HepG2 (cell line): ENCODE results near the gene SNAP91. TPM values are rescaled to one million over a fixed set of nuclear protein-coding genes. Genes with fewer than 3 reads are reported as not detected.

Experiments
- ATAC-seq: fragments of 200-7000 bp; cut with Tn5 transposase; 3 replicates; pipeline ENCODE4 v1.9.1; 2020; ENCODE audit warnings: mild to moderate bottlenecking, moderate library complexity
- BruUV-seq: library from RNA; stranded (reverse); fragments of 400-500 nt; replicated peaks from 2 replicates; lab custom pipeline; 2021; lab: Mats Ljungman, UMichigan
- CTCF ChIA-PET: fragments of 300-600 bp; formaldehyde crosslinking; extraction: SDS; loops from one replicate; lab custom pipeline; 2021; ENCODE audit warnings: low total read pairs, inconsistent platforms, low intra/inter-chr PET ratio; lab: Yijun Ruan, JAX
- POLR2A ChIA-PET: fragments of 350-600 bp; sonication (Branson Sonifier 250); formaldehyde crosslinking; loops from one replicate; lab custom pipeline; 2020; ENCODE audit warnings: antibody characterized with exemption, inconsistent platforms; lab: Yijun Ruan, JAX
- DNase-seq: peaks from one replicate; pipeline ENCODE4 v3.0.0-alpha.2; 2015; ENCODE audit warnings: low spot score
- FAIRE-seq: peaks from 3 replicates; lab custom pipeline; 2011; peaks lifted over from hg19 to GRCh38; lab: Jason Lieb, UNC
- H2AFZ ChIP-seq: one replicate; pipeline ENCODE4 v1.6.1; 2011; ENCODE audit warnings: low read length, inconsistent platforms
- H3K27ac ChIP-seq: fragments of 300-600 bp; 3 replicates; pipeline ENCODE4 v1.8.0; 2011; ENCODE audit warnings: mixed run types, mild to moderate bottlenecking, mixed read lengths, low read length, inconsistent platforms; ENCODE audit not compliant: insufficient read depth; ENCODE audit errors: extremely low read length
- H3K27me3 ChIP-seq, 2 experiments: fragments of 200-600 bp in 1 of 2; 2 replicates in 1 of 2; 3 replicates in 1 of 2; pipeline versions ENCODE4 v1.6.0 to v1.8.0; 2011; ENCODE audit warnings: low read length in 2 of 2, mild to moderate bottlenecking in 2 of 2, moderate library complexity in 2 of 2, inconsistent platforms in 1 of 2; ENCODE audit not compliant: insufficient read depth in 2 of 2, control insufficient read depth in 1 of 2
- H3K36me3 ChIP-seq, 2 experiments: fragments of 200-600 bp in 1 of 2; replicated peaks in 1 of 2; 2 replicates in 1 of 2; 3 replicates in 1 of 2; pipeline versions ENCODE4 v1.5.1 to v1.8.0; 2011; ENCODE audit warnings: low read length in 2 of 2, inconsistent platforms in 1 of 2; ENCODE audit not compliant: insufficient read depth in 2 of 2, control insufficient read depth in 1 of 2
- H3K4me1 ChIP-seq: 2 replicates; pipeline ENCODE4 v1.5.1; 2012; ENCODE audit warnings: low read length, inconsistent platforms; ENCODE audit not compliant: insufficient read depth
- H3K4me2 ChIP-seq: 2 replicates; pipeline ENCODE4 v1.6.0; 2011; ENCODE audit warnings: low read depth, low read length, inconsistent platforms
- H3K4me3 ChIP-seq, 3 experiments: fragments of 200-600 bp in 1 of 3; sonication (generic), shearing (Covaris generic) in 1 of 3; replicated peaks in 1 of 3; 2 replicates each; pipeline ENCODE4 v1.5.1; 2011 to 2016; ENCODE audit warnings: low read length in 3 of 3, inconsistent platforms in 2 of 3, low read depth in 2 of 3, mild to moderate bottlenecking in 2 of 3, control low read depth in 1 of 3, mixed read lengths in 1 of 3; ENCODE audit not compliant: insufficient read depth in 1 of 3
- H3K79me2 ChIP-seq: one replicate; pipeline ENCODE4 v1.6.1; 2011; ENCODE audit warnings: low read length, inconsistent platforms; ENCODE audit not compliant: insufficient read depth
- H3K9ac ChIP-seq: 2 replicates; pipeline ENCODE4 v1.6.0; 2011; ENCODE audit warnings: mild to moderate bottlenecking, low read depth, low read length, inconsistent platforms; ENCODE audit not compliant: insufficient read depth
- H3K9me3 ChIP-seq: 2 replicates; pipeline ENCODE4 v1.5.1; 2012; ENCODE audit warnings: mild to moderate bottlenecking, low read length
- H4K20me1 ChIP-seq: 2 replicates; pipeline ENCODE4 v1.6.0; 2011; ENCODE audit warnings: inconsistent platforms, mild to moderate bottlenecking, low read length, moderate library complexity; ENCODE audit not compliant: insufficient read depth
- DPF2 ChIP-seq: sonication (generic); formaldehyde crosslinking; IDR thresholded peaks from 2 replicates; pipeline ENCODE4 v1.4.0; 2020; ENCODE audit warnings: mild to moderate bottlenecking, low read depth, missing genetic modification reagents, borderline replicate concordance
- GZF1 ChIP-seq: sonication (generic); formaldehyde crosslinking; IDR thresholded peaks from 2 replicates; pipeline ENCODE4 v1.5.1; 2020; ENCODE audit warnings: mild to moderate bottlenecking, missing genetic modification reagents
- KAT8 ChIP-seq: IDR thresholded peaks from 2 replicates; pipeline ENCODE4 v1.6.1; 2016; ENCODE audit warnings: missing genetic modification reagents, missing compliant biosample characterization
- MED1 ChIP-seq: sonication (generic); formaldehyde crosslinking; IDR thresholded peaks from 2 replicates; pipeline ENCODE4 v1.4.0; 2020; ENCODE audit warnings: missing genetic modification reagents
- MLLT10 ChIP-seq: sonication (generic); formaldehyde crosslinking; IDR thresholded peaks from 2 replicates; pipeline ENCODE4 v1.4.0; 2020; ENCODE audit warnings: missing genetic modification reagents
- POLR2G ChIP-seq: fragments of 200-400 bp; formaldehyde crosslinking; IDR thresholded peaks from 2 replicates; pipeline ENCODE4 v1.6.1; 2018; ENCODE audit warnings: mild to moderate bottlenecking, low read depth, low read length, moderate library complexity
- RFX5 ChIP-seq: IDR thresholded peaks from 2 replicates; pipeline ENCODE4 v1.6.1; 2011; ENCODE audit warnings: low read depth, low read length, improper control_type of control experiment
- RNF2 ChIP-seq: fragments of 450-650 bp; conservative IDR thresholded peaks from 2 replicates; pipeline ENCODE4 v1.6.1; 2016; ENCODE audit warnings: low read depth
- ZNF235 ChIP-seq: sonication (generic); formaldehyde crosslinking; IDR thresholded peaks from 2 replicates; pipeline ENCODE4 v1.8.1; 2023; ENCODE audit warnings: mild to moderate bottlenecking, missing genetic modification reagents, borderline replicate concordance
- ZNF24 ChIP-seq: fragments of 450-650 bp; IDR thresholded peaks from 2 replicates; pipeline ENCODE4 v1.6.1; 2017; ENCODE audit warnings: antibody characterized with exemption, mild to moderate bottlenecking
- ZNF550 ChIP-seq: sonication (generic); formaldehyde crosslinking; IDR thresholded peaks from 2 replicates; pipeline ENCODE4 v1.4.0; 2020; ENCODE audit warnings: mild to moderate bottlenecking, missing genetic modification reagents, borderline replicate concordance
- WGBS: methylation state at CpG from one replicate; pipeline ENCODE4 v1.1.6; 2017; ENCODE audit warnings: low lambda C conversion rate; 5-methylcytosine and 5-hydroxymethylcytosine counted together
- in situ Hi-C: cut with HindIII; loops from 2 replicates; pipeline ENCODE4 v1.10.0; 2017; ENCODE audit warnings: low pct_unique_long_range_greater_than_20kb; ENCODE audit not compliant: extremely low pct_ligation_motif_present
- intact Hi-C: fragments of 100-400 bp; cut with micrococcal nuclease; formaldehyde crosslinking; loops from one replicate; pipeline ENCODE4 v1.10.0; 2022; ENCODE audit not compliant: unreplicated experiment
- polyA plus RNA-seq, 8 experiments: library from polyadenylated mRNA; depleted of rRNA in 3 of 8; stranded (reverse) in 7 of 8; unstranded in 1 of 8; fragments of >200 nt; fragmentation: Illumina TruSeq in 4 of 8; extraction: Trizol in 4 of 8; gene quantifications; 2 replicates each; pipeline versions ENCODE4 v1.2.1 to v1.2.3, GENCODE V29; 2011 to 2016; ENCODE audit warnings: low read depth in 4 of 8, missing spikeins in 1 of 8, mixed read lengths in 1 of 8; ENCODE audit not compliant: insufficient read depth in 1 of 8
- total RNA-seq, 5 experiments: library from RNA; depleted of rRNA; stranded (reverse); fragments of >200 nt; fragmentation: Illumina TruSeq; extraction: Trizol; gene quantifications; 2 replicates each; pipeline ENCODE4 v1.2.3, GENCODE V29; 2016; ENCODE audit warnings: low read depth in 1 of 5
- TF ChIP-seq, protein P1 (sequence below): sonication (generic); formaldehyde crosslinking; IDR thresholded peaks from 2 replicates; pipeline ENCODE4 v1.4.0; 2020; ENCODE audit warnings: low read depth, mild to moderate bottlenecking, missing genetic modification reagents
- TF ChIP-seq, protein P2 (sequence below): sonication (generic); formaldehyde crosslinking; IDR thresholded peaks from 2 replicates; pipeline ENCODE4 v1.8.1; 2022; ENCODE audit warnings: mild to moderate bottlenecking, missing genetic modification reagents
- TF ChIP-seq, protein P3 (sequence below): sonication (generic); formaldehyde crosslinking; IDR thresholded peaks from 2 replicates; pipeline ENCODE4 v1.4.0; 2020; ENCODE audit warnings: missing genetic modification reagents
- TF ChIP-seq, protein P4 (sequence below): sonication (generic); formaldehyde crosslinking; IDR thresholded peaks from 2 replicates; pipeline ENCODE4 v1.4.0; 2020; ENCODE audit warnings: missing genetic modification reagents; ENCODE audit errors: not compliant biosample characterization

Gene SNAP91
- total and polyA plus RNA-seq, 2 of the 13 experiments (the other 11 are each of a cell fraction or from before 2014, with no cell fraction given) = not detected

DNA sequence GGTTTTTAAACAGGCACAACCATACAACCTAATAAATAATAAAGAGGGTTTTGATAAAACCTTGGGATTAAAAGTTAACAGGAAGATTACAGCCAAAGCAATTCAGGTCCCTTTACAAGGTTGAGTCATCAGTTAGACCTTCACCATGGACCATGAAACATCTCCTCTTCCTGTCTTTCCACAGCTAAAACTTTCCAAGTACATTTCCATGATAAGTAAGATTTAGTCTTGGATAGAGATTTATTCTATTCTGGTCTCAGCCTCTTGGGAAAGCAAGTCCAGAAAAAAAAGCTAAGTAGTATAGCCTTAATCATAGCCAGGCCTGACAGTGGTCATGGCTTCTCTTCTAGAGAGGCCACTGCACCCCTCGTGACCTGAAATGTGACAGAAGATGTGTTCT, 199.5 kb downstream of the SNAP91 start:
- POLR2A ChIA-PET = no interaction called here
- DNase-seq (no peak), ATAC-seq (no peak), FAIRE-seq (no peak)
- H3K27ac ChIP-seq = no peak overlapping the region
- WGBS = 0% methylated on average over 1 of the region's 1 CpG
- H3K79me2 ChIP-seq = no peaks in the 10 kb centered on the region
- intact Hi-C loops = no loop called here
- H3K9me3 ChIP-seq = no peaks in the 10 kb centered on the region
- CTCF ChIA-PET = interaction anchor here (0.5 kb wide), 1 partner anchor 287 kb away, joined by 3 read pairs; no protein-coding TSS in a partner anchor
- in situ Hi-C loops = loop anchor here (25.0 kb wide), 1 partner anchor 1247 kb away; no protein-coding TSS in a partner anchor
- no peak overlapping the region for H2AFZ ChIP-seq
- BruUV-seq = no TSS peak
- H3K4me2 ChIP-seq = no peak overlapping the region
- no peak overlapping the region for H3K4me3 ChIP-seq
- TF ChIP-seq, protein P1, sequence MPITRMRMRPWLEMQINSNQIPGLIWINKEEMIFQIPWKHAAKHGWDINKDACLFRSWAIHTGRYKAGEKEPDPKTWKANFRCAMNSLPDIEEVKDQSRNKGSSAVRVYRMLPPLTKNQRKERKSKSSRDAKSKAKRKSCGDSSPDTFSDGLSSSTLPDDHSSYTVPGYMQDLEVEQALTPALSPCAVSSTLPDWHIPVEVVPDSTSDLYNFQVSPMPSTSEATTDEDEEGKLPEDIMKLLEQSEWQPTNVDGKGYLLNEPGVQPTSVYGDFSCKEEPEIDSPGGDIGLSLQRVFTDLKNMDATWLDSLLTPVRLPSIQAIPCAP (CRISPR knock-in tag) = no peak
- TF ChIP-seq ZNF550 (CRISPR knock-in tag) (no peak), MED1 (CRISPR knock-in tag) (no peak), POLR2G (no peak), ZNF24 (no peak), DPF2 (CRISPR knock-in tag) (no peak), KAT8 (CRISPR knock-in tag) (no peak), MLLT10 (CRISPR knock-in tag) (no peak), ZNF235 (no peak), GZF1 (no peak), RNF2 (no peak), RFX5 (no peak)
- TF ChIP-seq, protein P2, sequence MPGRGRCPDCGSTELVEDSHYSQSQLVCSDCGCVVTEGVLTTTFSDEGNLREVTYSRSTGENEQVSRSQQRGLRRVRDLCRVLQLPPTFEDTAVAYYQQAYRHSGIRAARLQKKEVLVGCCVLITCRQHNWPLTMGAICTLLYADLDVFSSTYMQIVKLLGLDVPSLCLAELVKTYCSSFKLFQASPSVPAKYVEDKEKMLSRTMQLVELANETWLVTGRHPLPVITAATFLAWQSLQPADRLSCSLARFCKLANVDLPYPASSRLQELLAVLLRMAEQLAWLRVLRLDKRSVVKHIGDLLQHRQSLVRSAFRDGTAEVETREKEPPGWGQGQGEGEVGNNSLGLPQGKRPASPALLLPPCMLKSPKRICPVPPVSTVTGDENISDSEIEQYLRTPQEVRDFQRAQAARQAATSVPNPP (CRISPR knock-in tag) = no peak
- TF ChIP-seq, protein P3, sequence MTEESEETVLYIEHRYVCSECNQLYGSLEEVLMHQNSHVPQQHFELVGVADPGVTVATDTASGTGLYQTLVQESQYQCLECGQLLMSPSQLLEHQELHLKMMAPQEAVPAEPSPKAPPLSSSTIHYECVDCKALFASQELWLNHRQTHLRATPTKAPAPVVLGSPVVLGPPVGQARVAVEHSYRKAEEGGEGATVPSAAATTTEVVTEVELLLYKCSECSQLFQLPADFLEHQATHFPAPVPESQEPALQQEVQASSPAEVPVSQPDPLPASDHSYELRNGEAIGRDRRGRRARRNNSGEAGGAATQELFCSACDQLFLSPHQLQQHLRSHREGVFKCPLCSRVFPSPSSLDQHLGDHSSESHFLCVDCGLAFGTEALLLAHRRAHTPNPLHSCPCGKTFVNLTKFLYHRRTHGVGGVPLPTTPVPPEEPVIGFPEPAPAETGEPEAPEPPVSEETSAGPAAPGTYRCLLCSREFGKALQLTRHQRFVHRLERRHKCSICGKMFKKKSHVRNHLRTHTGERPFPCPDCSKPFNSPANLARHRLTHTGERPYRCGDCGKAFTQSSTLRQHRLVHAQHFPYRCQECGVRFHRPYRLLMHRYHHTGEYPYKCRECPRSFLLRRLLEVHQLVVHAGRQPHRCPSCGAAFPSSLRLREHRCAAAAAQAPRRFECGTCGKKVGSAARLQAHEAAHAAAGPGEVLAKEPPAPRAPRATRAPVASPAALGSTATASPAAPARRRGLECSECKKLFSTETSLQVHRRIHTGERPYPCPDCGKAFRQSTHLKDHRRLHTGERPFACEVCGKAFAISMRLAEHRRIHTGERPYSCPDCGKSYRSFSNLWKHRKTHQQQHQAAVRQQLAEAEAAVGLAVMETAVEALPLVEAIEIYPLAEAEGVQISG (CRISPR knock-in tag) = no peak
- TF ChIP-seq, protein P4, sequence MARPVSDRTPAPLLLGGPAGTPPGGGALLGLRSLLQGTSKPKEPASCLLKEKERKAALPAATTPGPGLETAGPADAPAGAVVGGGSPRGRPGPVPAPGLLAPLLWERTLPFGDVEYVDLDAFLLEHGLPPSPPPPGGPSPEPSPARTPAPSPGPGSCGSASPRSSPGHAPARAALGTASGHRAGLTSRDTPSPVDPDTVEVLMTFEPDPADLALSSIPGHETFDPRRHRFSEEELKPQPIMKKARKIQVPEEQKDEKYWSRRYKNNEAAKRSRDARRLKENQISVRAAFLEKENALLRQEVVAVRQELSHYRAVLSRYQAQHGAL (CRISPR knock-in tag) = no peak
- H3K36me3 ChIP-seq = no peaks in the 10 kb centered on the region
- H3K27me3 ChIP-seq = peaks cover 0 to 18% of the 10 kb centered on the region in 2 experiments; a peak in 3 of 5 replicates
- H4K20me1 ChIP-seq = no peaks in the 10 kb centered on the region
- 0 out of 2 replicates have a peak, but pooled peaks cover 14% of the 10 kb centered on the region for H3K4me1 ChIP-seq
- H3K9ac ChIP-seq = no peak overlapping the region
